K562 (cell line): ENCODE results near the gene GNAI3.

Experiments used
- FOXA3 ChIP-seq, 2 experiments: fragments of 450-650 bp in 1 of 2; sonication (generic) in 1 of 2; formaldehyde crosslinking; IDR thresholded peaks in 1 of 2; conservative IDR thresholded peaks in 1 of 2; 2 replicates each; pipeline versions ENCODE4 v1.4.0 to v1.8.0; 2020 to 2022; ENCODE audit warnings: mild to moderate bottlenecking in 2 of 2, missing genetic modification reagents in 1 of 2
- FOXP1 ChIP-seq: sonication (generic); formaldehyde crosslinking; IDR thresholded peaks from 2 replicates; pipeline ENCODE4 v1.8.0; 2022; ENCODE audit warnings: mild to moderate bottlenecking, missing genetic modification reagents
- HCFC1 ChIP-seq: IDR thresholded peaks from 2 replicates; pipeline ENCODE4 v1.6.1; 2012; ENCODE audit warnings: low read depth, low read length, improper control_type of control experiment
- POLR2A ChIP-seq: fragments of 450-650 bp; conservative IDR thresholded peaks from 2 replicates; pipeline ENCODE4 v1.6.1; 2016

DNA sequence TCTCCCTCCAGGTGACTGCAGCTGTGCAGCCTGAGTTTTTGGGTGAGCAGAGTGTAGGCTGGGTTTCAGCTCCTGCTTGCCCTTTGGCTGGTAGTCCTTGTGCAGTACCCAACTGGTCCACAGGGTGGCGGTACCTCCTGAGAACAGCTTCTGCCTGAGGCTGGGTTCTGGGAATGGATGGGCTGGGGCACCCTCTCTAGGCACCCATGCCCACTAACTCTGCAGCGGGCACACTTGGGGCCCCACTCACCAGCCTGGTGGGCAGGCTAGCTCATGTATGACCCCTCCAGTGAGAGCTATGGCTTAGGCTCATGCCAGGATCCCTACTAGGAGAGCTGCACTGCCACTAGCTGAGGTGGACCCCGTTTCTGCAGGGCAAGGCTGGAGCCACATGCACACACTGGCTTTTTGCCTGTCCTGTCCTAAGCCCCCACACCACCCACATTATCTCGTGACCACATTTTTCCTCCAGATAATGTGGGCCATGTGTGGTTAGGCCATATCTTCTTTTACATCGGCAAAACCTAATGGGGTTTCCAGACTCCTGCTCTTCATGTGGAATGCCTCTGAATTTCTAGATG, 92.0 kb downstream of the GNAI3 start:
- TF ChIP-seq FOXA3 (CRISPR knock-in tag; conservative IDR thresholded peaks at IDR 0.05 in 1 of 2, IDR thresholded peaks at IDR 0.05 in 1 of 2) (no peak), HCFC1 (no peak), FOXP1 (CRISPR knock-in tag) (no peak), POLR2A (no peak)
